A549 (cell line): ENCODE measurements around the gene SMPD2.

Experiments
- CHD2 ChIP-seq: fragments of 150-350 bp; IDR thresholded peaks from 2 replicates; pipeline ENCODE4 v1.6.1; 2014; ENCODE audit warnings: low read length; ENCODE audit not compliant: partially characterized antibody
- CTCF ChIP-seq: fragments of >200 bp; sonication (Bioruptor Twin); formaldehyde crosslinking; IDR thresholded peaks from 3 replicates; pipeline ENCODE4 v1.5.1; 2016
- EP300 ChIP-seq, 2 experiments: fragments of >200 bp; sonication (Bioruptor Twin); formaldehyde crosslinking; IDR thresholded peaks; 2 replicates in 1 of 2; 3 replicates in 1 of 2; pipeline ENCODE4 v1.6.1; 2016 to 2017
- GATA3 ChIP-seq: IDR thresholded peaks from 2 replicates; pipeline ENCODE4 v1.6.1; 2012; ENCODE audit warnings: borderline replicate concordance
- POLR2A ChIP-seq: IDR thresholded peaks from 2 replicates; pipeline ENCODE4 v1.6.1; 2012; ENCODE audit warnings: mild to moderate bottlenecking, low read length
- REST ChIP-seq: fragments of 200-600 bp; sonication (generic); IDR thresholded peaks from 2 replicates; pipeline ENCODE4 v1.6.1; 2016; ENCODE audit warnings: antibody characterized with exemption, mild to moderate bottlenecking, moderate library complexity
- USF2 ChIP-seq: fragments of 450-650 bp; IDR thresholded peaks from 2 replicates; pipeline ENCODE4 v1.6.1; 2014; ENCODE audit warnings: antibody characterized with exemption

- TF ChIP-seq USF2 (no peak), CTCF (no peak), GATA3 (no peak), REST (no peak), POLR2A (no peak), CHD2 (no peak), EP300 (IDR thresholded peaks at IDR 0.05) (no peak)
Observed at GRCh38 chr6:109429496-109429895, 11.0 kb upstream of the SMPD2 start.
